Vagina (tissue), 2 donors: ENCODE data around the gene MTA2. TPM values are rescaled to one million over a fixed set of nuclear protein-coding genes. Genes with fewer than 3 reads are reported as not detected.

Experiments
- DNase-seq, 2 donors: peaks; one replicate each; pipeline ENCODE4 v3.0.0-alpha.2; 2017; ENCODE audit errors: extremely low spot score in 2 of 2
- H3K27ac ChIP-seq: fragments of 200-600 bp; sonication (generic); one replicate; pipeline ENCODE4 v1.5.1; 2019
- H3K27me3 ChIP-seq: fragments of 200-600 bp; sonication (generic); one replicate; pipeline ENCODE4 v1.5.1; 2019
- H3K36me3 ChIP-seq, 2 donors: fragments of 200-600 bp; sonication (generic); one replicate each; pipeline ENCODE4 v1.5.1; 2017 to 2019
- H3K4me1 ChIP-seq: fragments of 200-600 bp; sonication (generic); one replicate; pipeline ENCODE4 v1.5.1; 2019
- H3K4me3 ChIP-seq, 2 donors: fragments of 200-600 bp; sonication (generic); 1 replicate in 1 of 2; 2 replicates in 1 of 2; pipeline ENCODE4 v1.5.1; 2016 to 2019
- H3K9me3 ChIP-seq: fragments of 200-600 bp; sonication (generic); one replicate; pipeline ENCODE4 v1.5.1; 2019
- CTCF ChIP-seq, 3 experiments: fragments of 450-650 bp in 2 of 3; fragments of 200-600 bp in 1 of 3; sonication (generic) in 1 of 3; IDR thresholded peaks; one replicate each; pipeline ENCODE4 v1.5.1; 2017 to 2019; ENCODE audit warnings: antibody characterized with exemption in 3 of 3, mild to moderate bottlenecking in 2 of 3, moderate library complexity in 2 of 3
- POLR2A ChIP-seq, 2 donors: fragments of 450-650 bp; IDR thresholded peaks; one replicate each; pipeline ENCODE4 v1.6.1; 2017; ENCODE audit warnings: antibody characterized with exemption in 2 of 2, mild to moderate bottlenecking in 2 of 2, moderate library complexity in 2 of 2
- POLR2AphosphoS5 ChIP-seq, 2 donors: sonication (generic); formaldehyde crosslinking; IDR thresholded peaks; one replicate each; pipeline ENCODE4 v1.9.0; 2017; ENCODE audit warnings: antibody characterized with exemption in 2 of 2, mild to moderate bottlenecking in 2 of 2, low read depth in 1 of 2; ENCODE audit not compliant: insufficient read depth in 1 of 2
- intact Hi-C: fragments of 100-400 bp; cut with DNase I; formaldehyde crosslinking; loops from one replicate; pipeline ENCODE4 v1.15.1; 2023
- total RNA-seq: library from RNA; depleted of rRNA; stranded (reverse); fragments of >200 nt; gene quantifications from one replicate; pipeline ENCODE4 v1.2.3, GENCODE V29; 2016

The MTA2 gene
- total RNA-seq, 1 donor from 2014 or later: 96.3 TPM

GRCh38 chr11:62556108-62556874, 45.4 kb downstream of the MTA2 start:
- intact Hi-C loops: no loop called here

GRCh38 chr11:62555464-62556107, 46.1 kb downstream of the MTA2 start:
- peaks cover 96% of the 10 kb centered on the region for H3K4me1 ChIP-seq
- no peaks in the 10 kb centered on the region for H3K9me3 ChIP-seq
- no peak for DNase-seq
- peak overlapping the region; percentile 98 for H3K27ac ChIP-seq
- peaks cover 0 to 15% of the 10 kb centered on the region in 2 donors for H3K36me3 ChIP-seq
- TF ChIP-seq POLR2A (IDR thresholded peaks at IDR 0.05) (no peak), CTCF (IDR thresholded peaks at IDR 0.05) (no peak), POLR2AphosphoS5 (IDR thresholded peaks at IDR 0.05; ENCODE audit: insufficient read depth in 1 of 2, low read depth in 1 of 2) (no peak)
- intact Hi-C loops: no loop called here
- H3K4me3 ChIP-seq: peak overlapping the region in 1 of 2 donors; percentile 33
- no peaks in the 10 kb centered on the region for H3K27me3 ChIP-seq

More at GRCh38 chr11:62556108-62556874, 45.4 kb downstream of the MTA2 start:
- peak in 1 of 2 donors; percentile 97 for DNase-seq
- Histone ChIP-seq H3K36me3 (peaks cover 0 to 15% of the 10 kb centered on the region in 2 donors), H3K4me3 (peak overlapping the region; percentile 9 to 33), H3K27ac (peak overlapping the region; percentile 98), H3K27me3 (no peaks in the 10 kb centered on the region), H3K4me1 (peaks cover 96% of the 10 kb centered on the region), H3K9me3 (no peaks in the 10 kb centered on the region)
- TF ChIP-seq POLR2AphosphoS5 (IDR thresholded peaks at IDR 0.05; ENCODE audit: insufficient read depth in 1 of 2, low read depth in 1 of 2) (peak; percentile 56 to 88), CTCF (IDR thresholded peaks at IDR 0.05) (no peak), POLR2A (IDR thresholded peaks at IDR 0.05) (no peak)

GRCh38 chr11:62554387-62555167, 47.1 kb downstream of the MTA2 start:
- intact Hi-C loops: no loop called here
- no peak overlapping the region for H3K4me3 ChIP-seq
- H3K4me1 ChIP-seq: peaks cover 96% of the 10 kb centered on the region

GRCh38 chr11:62553839-62554361, 47.8 kb downstream of the MTA2 start:
- no peak for TF ChIP-seq POLR2A (IDR thresholded peaks at IDR 0.05)
- H3K27ac ChIP-seq: peak overlapping the region; percentile 98
- no peaks in the 10 kb centered on the region for H3K27me3 ChIP-seq
- H3K4me1 ChIP-seq: peaks cover 99% of the 10 kb centered on the region
- H3K4me3 ChIP-seq: peak overlapping the region; percentile 21 to 41
- no peak for DNase-seq
- H3K9me3 ChIP-seq: no peaks in the 10 kb centered on the region
- intact Hi-C loops: no loop called here
- peaks cover 0 to 5% of the 10 kb centered on the region in 2 donors for H3K36me3 ChIP-seq

More at GRCh38 chr11:62554387-62555167, 47.1 kb downstream of the MTA2 start:
- Histone ChIP-seq H3K9me3 (no peaks in the 10 kb centered on the region), H3K27ac (peak overlapping the region; percentile 98), H3K36me3 (peaks cover 0 to 12% of the 10 kb centered on the region in 2 donors), H3K27me3 (no peaks in the 10 kb centered on the region)
- TF ChIP-seq POLR2A (IDR thresholded peaks at IDR 0.05) (no peak), POLR2AphosphoS5 (IDR thresholded peaks at IDR 0.05; ENCODE audit: insufficient read depth in 1 of 2, low read depth in 1 of 2) (no peak), CTCF (IDR thresholded peaks at IDR 0.05) (no peak)
- DNase-seq: no peak
